ENCODE data around the gene ATG14. TPM values are rescaled to one million over a fixed set of nuclear protein-coding genes. Genes with fewer than 3 reads are reported as not detected.
A peak's percentile ranks its signal among the peaks of the same experiment; 100 is the strongest.

Gene ATG14
- total RNA-seq, 1 experiment from 2014 or later: 8.1 TPM

DNA sequence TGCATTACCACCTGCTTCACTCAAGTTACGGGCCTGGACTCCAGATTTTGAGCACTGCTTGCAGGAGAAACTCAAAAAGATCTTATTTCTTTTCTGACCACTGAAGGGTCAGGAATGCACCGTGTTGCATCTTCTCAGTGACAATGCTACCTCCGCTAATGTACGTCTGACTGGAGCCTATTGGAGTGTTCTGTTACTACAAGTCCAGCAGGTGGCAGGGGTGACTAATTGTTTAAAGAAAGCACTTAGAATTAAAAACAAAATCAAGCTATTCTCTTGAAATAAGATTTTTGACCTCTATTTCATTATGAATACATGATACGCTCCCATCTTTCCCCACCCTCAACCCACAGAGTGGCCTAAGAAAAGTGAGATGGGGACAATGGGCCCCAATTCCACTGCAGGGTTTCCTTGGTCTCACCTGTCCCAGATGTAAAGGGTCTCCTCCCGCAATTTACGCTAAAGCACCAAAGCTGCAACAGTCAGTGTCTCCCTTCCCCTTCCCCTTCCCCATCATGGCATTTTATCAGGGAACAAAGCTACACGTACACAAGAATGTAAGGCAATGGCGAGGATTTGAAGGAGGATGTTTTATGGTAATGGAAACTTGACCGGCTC, 26.5 kb upstream of the ATG14 start:
- H3K27me3 Mint-ChIP-seq (ENCODE audit: unreplicated experiment): no peaks in the 10 kb centered on the region
- TF ChIP-seq, protein P1, sequence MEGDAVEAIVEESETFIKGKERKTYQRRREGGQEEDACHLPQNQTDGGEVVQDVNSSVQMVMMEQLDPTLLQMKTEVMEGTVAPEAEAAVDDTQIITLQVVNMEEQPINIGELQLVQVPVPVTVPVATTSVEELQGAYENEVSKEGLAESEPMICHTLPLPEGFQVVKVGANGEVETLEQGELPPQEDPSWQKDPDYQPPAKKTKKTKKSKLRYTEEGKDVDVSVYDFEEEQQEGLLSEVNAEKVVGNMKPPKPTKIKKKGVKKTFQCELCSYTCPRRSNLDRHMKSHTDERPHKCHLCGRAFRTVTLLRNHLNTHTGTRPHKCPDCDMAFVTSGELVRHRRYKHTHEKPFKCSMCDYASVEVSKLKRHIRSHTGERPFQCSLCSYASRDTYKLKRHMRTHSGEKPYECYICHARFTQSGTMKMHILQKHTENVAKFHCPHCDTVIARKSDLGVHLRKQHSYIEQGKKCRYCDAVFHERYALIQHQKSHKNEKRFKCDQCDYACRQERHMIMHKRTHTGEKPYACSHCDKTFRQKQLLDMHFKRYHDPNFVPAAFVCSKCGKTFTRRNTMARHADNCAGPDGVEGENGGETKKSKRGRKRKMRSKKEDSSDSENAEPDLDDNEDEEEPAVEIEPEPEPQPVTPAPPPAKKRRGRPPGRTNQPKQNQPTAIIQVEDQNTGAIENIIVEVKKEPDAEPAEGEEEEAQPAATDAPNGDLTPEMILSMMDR (IDR thresholded peaks at IDR 0.05; ENCODE audit: unreplicated experiment): peak; percentile 43
- H3K36me3 Mint-ChIP-seq (ENCODE audit: insufficient read depth, unreplicated experiment): no peaks in the 10 kb centered on the region
- intact Hi-C loops (cut with micrococcal nuclease; ENCODE audit: unreplicated experiment): loop anchor here (1.0 to 10.0 kb wide), 7 partner anchors 193 to 1049 kb away; no protein-coding TSS in a partner anchor
- peak; percentile 46 for DNase-seq
- no peak overlapping the region for H3K27ac Mint-ChIP-seq (ENCODE audit: unreplicated experiment)
- CTCF ChIA-PET: interaction anchor here (0.9 to 1.8 kb wide), 8 partner anchors 8 to 1049 kb away, joined by 3 to 10 read pairs (median 4); no protein-coding TSS in a partner anchor
- no peak overlapping the region for H3K4me3 Mint-ChIP-seq (ENCODE audit: low read depth, unreplicated experiment)
- peaks cover 7% of the 10 kb centered on the region for H3K4me1 Mint-ChIP-seq (ENCODE audit: low read depth, unreplicated experiment)
- H3K9me3 Mint-ChIP-seq (ENCODE audit: low read depth, unreplicated experiment): no peaks in the 10 kb centered on the region
- no TSS peak for BruUV-seq (replicated peaks)

DNA sequence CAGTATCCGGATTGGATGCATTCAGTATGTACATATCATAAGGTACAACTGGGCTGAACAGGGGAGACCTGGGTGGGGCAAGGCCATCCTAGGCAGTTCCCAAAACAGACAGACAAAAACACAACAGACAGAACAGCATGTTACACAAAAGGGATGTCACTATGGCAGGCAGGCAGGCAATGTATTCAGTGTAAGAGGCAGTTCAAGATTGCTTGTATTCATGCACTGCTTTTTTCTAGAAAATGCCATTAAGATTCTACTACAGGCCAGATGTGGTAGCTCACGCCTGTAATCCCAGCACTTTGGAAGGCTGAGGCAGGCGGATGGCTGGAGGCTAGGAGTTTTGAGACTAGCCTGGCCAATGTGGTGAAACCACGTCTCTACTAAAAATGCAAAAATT, 25.3 kb upstream of the ATG14 start:
- no peak for DNase-seq
- no TSS peak for BruUV-seq (replicated peaks)
- no peaks in the 10 kb centered on the region for H3K9me3 Mint-ChIP-seq (ENCODE audit: low read depth, unreplicated experiment)
- H3K27me3 Mint-ChIP-seq (ENCODE audit: unreplicated experiment): no peaks in the 10 kb centered on the region
- TF ChIP-seq, protein P1 (IDR thresholded peaks at IDR 0.05; ENCODE audit: unreplicated experiment): no peak
- H3K27ac Mint-ChIP-seq (ENCODE audit: unreplicated experiment): no peak overlapping the region
- H3K36me3 Mint-ChIP-seq (ENCODE audit: insufficient read depth, unreplicated experiment): no peaks in the 10 kb centered on the region
- CTCF ChIA-PET: interaction anchor here (1.8 kb wide), 1 partner anchor 1038 kb away, joined by 10 read pairs; no protein-coding TSS in a partner anchor
- H3K4me1 Mint-ChIP-seq (ENCODE audit: low read depth, unreplicated experiment): peaks cover 7% of the 10 kb centered on the region
- no peak overlapping the region for H3K4me3 Mint-ChIP-seq (ENCODE audit: low read depth, unreplicated experiment)
- intact Hi-C loops (cut with micrococcal nuclease; ENCODE audit: unreplicated experiment): loop anchor here (5.0 to 10.0 kb wide), 3 partner anchors 192 to 265 kb away; no protein-coding TSS in a partner anchor

DNA sequence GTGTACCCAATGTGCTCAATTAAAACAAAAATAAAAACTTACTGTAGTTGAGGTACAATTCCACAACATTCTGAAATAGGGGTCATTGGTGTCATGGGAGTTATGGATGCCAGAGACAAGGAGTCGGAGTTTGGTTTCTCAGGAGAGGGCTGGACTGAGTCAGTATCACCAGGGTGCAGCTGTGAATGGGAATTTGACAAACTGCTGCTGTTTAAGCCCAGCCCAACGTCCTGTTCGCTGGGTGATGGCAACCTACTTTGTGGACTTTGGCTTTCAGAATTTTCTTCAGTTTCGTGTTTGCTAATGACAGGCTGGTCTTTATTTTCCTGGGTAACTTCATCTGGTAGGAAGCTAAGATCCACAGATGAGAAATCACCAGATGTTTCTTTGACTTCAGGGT, 24.9 kb upstream of the ATG14 start:
- Mint-ChIP-seq H3K36me3 (ENCODE audit: insufficient read depth, unreplicated experiment) (no peaks in the 10 kb centered on the region), H3K4me3 (ENCODE audit: low read depth, unreplicated experiment) (no peak overlapping the region), H3K27ac (ENCODE audit: unreplicated experiment) (no peak overlapping the region), H3K4me1 (ENCODE audit: low read depth, unreplicated experiment) (peaks cover 7% of the 10 kb centered on the region), H3K9me3 (ENCODE audit: low read depth, unreplicated experiment) (no peaks in the 10 kb centered on the region), H3K27me3 (ENCODE audit: unreplicated experiment) (no peaks in the 10 kb centered on the region)
- TF ChIP-seq, protein P1 (IDR thresholded peaks at IDR 0.05; ENCODE audit: unreplicated experiment): no peak
- BruUV-seq (replicated peaks): no TSS peak
- CTCF ChIA-PET: no interaction called here
- intact Hi-C loops (cut with micrococcal nuclease; ENCODE audit: unreplicated experiment): loop anchor here (5.0 to 10.0 kb wide), 3 partner anchors 192 to 266 kb away; no protein-coding TSS in a partner anchor
- no peak for DNase-seq

DNA sequence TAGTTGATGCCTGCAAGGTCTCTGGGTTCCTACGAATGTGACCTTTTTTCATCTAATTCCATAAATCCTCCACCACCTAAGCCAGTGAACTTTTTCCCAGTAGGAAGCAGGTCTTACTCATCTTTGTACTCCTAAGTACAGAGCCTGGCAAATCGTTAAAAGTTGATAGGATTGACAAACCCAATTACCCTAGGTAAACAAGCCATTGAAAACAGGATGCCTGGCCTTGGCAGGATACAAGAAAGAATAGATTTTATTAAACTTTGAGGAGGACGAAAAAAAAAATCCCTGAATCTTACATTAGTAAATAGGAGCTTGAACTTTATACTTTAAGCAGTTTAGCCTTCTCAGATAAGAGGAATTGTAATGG, 23.2 kb upstream of the ATG14 start:
- Mint-ChIP-seq H3K4me1 (ENCODE audit: low read depth, unreplicated experiment) (peaks cover 7% of the 10 kb centered on the region), H3K36me3 (ENCODE audit: insufficient read depth, unreplicated experiment) (no peaks in the 10 kb centered on the region), H3K27me3 (ENCODE audit: unreplicated experiment) (no peaks in the 10 kb centered on the region), H3K9me3 (ENCODE audit: low read depth, unreplicated experiment) (no peaks in the 10 kb centered on the region), H3K4me3 (ENCODE audit: low read depth, unreplicated experiment) (no peak overlapping the region), H3K27ac (ENCODE audit: unreplicated experiment) (no peak overlapping the region)
- TF ChIP-seq, protein P1 (IDR thresholded peaks at IDR 0.05; ENCODE audit: unreplicated experiment): no peak
- CTCF ChIA-PET: interaction anchor here (0.6 to 1.6 kb wide), 4 partner anchors 9 to 618 kb away, joined by 3 to 4 read pairs (median 4); no protein-coding TSS in a partner anchor
- no TSS peak for BruUV-seq (replicated peaks)
- no peak for DNase-seq
- intact Hi-C loops (cut with micrococcal nuclease; ENCODE audit: unreplicated experiment): loop anchor here (5.0 to 10.0 kb wide), 3 partner anchors 190 to 268 kb away; no protein-coding TSS in a partner anchor
